NCI-H128 (cell line): ENCODE measurements around the gene CFTR.

Experiments used
- DNase-seq: peaks from one replicate; lab custom pipeline; 2025; ENCODE audit not compliant: unreplicated experiment; lab: John Stamatoyannopoulos, UW

Gene CFTR

GRCh38 chr7:117582219-117582704 lies 102.4 kb downstream of the CFTR start:
- no peak for DNase-seq

GRCh38 chr7:117587931-117588330 lies 108.1 kb downstream of the CFTR start:
- DNase-seq = no peak

- DNase-seq = no peak
These were observed 108.5 kb downstream of the CFTR start for GRCh38 chr7:117588352-117588794.

- no peak for DNase-seq
These were observed 110.4 kb downstream of the CFTR start for GRCh38 chr7:117590191-117590590.

GRCh38 chr7:117592011-117592635 lies 112.3 kb downstream of the CFTR start:
- no peak for DNase-seq

GRCh38 chr7:117596134-117596533 lies 116.3 kb downstream of the CFTR start:
- no peak for DNase-seq

DNA sequence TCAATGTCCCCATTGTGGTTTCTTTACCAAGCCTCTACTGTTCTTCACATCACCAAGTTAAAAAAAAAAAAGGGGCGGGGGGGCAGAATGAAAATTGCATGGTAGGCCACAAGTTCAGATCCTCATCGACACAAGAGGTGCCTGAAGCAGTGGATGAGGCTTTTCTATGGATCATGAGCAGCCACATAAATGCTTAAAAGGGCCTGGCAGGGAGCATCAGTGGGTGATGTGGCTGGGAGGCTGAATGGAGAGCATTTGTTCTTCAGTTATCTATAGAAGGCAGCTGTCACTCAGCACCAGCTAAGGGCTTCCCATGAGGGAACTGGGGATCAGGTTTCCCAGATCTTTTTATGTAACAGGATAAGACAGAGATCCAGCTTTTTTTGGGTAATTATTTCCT lies 117.9 kb downstream of the CFTR start:
- no peak for DNase-seq

- no peak for DNase-seq
These were observed 121.1 kb downstream of the CFTR start for GRCh38 chr7:117600911-117601310.

DNA sequence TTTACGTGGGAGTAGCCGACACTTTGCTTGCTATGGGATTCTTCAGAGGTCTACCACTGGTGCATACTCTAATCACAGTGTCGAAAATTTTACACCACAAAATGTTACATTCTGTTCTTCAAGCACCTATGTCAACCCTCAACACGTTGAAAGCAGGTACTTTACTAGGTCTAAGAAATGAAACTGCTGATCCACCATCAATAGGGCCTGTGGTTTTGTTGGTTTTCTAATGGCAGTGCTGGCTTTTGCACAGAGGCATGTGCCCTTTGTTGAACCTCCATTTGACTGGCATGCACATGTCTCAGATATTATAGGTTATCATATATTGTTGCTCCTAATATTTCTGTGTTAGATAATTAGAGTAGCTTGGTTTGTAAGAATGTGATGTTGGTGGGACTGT lies 123.8 kb downstream of the CFTR start:
- no peak for DNase-seq

DNA sequence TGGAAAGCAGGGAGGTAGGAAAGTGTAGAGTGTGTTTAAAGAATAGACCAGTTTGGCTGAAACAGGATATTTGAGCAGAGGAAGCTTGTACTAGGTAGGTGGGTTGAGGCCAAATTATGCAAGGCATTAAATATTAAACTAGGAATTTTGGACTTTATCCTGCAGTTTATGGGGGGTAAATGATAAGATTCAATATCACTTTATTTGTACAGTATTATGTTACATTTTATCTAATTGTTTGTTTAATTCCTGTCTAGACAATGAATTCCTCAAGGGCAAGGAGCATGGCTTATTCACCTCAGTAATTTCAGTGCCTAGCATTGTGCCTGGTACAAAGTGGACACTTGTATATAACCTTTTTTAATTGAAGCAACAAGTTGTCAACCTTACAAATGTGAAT lies 125.9 kb downstream of the CFTR start:
- DNase-seq = no peak

- no peak for DNase-seq
These were observed 126.3 kb downstream of the CFTR start for GRCh38 chr7:117606132-117606531.

DNA sequence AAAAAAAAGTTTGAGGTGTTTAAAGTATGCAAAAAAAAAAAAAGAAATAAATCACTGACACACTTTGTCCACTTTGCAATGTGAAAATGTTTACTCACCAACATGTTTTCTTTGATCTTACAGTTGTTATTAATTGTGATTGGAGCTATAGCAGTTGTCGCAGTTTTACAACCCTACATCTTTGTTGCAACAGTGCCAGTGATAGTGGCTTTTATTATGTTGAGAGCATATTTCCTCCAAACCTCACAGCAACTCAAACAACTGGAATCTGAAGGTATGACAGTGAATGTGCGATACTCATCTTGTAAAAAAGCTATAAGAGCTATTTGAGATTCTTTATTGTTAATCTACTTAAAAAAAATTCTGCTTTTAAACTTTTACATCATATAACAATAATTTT lies 130.6 kb downstream of the CFTR start:
- no peak for DNase-seq

DNA sequence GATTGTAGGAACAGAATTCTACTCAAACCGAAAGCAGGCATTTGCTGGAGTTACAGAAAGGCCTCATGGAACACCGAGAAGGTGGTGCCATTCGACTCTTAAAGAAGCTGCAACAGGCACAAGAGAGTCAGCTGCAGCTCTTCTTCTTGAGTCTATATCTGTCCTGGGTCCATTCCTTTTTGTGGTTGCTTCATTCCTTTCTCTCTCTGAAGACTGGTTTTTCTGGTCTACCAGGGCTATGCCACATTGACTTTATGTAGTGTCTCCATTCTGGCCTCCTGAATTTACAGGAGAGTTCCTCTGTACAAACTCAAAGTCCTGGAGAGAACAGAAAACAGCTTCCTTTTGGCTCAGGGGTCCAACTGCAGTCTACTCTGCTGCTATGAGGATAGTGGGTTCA lies 132.8 kb downstream of the CFTR start:
- DNase-seq = no peak

DNA sequence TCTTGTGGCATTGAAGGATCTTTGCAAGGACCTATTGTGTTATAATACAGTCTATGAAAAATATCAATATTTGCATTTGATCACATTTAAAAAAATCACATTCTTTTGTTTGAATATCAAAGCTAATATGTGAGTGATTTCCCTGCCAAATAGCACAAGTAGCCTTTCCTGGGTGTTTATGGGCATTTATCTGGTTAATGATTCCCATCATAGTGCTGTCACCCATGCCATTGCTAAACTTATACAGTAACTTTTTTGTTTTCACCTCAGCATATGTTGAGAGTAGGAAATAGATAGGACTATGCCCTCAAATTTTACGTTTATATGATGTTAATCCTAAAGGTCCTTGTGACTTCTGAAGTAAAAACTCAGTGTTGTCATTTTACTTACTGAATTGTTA lies 136.9 kb downstream of the CFTR start:
- no peak for DNase-seq

- DNase-seq = no peak
These were observed 139.9 kb downstream of the CFTR start for GRCh38 chr7:117619681-117620080.

GRCh38 chr7:117621075-117621618 lies 141.3 kb downstream of the CFTR start:
- DNase-seq = no peak

GRCh38 chr7:117623606-117624005 lies 143.8 kb downstream of the CFTR start:
- DNase-seq = no peak

- DNase-seq = no peak
These were observed 150.7 kb downstream of the CFTR start for GRCh38 chr7:117630501-117630900.

DNA sequence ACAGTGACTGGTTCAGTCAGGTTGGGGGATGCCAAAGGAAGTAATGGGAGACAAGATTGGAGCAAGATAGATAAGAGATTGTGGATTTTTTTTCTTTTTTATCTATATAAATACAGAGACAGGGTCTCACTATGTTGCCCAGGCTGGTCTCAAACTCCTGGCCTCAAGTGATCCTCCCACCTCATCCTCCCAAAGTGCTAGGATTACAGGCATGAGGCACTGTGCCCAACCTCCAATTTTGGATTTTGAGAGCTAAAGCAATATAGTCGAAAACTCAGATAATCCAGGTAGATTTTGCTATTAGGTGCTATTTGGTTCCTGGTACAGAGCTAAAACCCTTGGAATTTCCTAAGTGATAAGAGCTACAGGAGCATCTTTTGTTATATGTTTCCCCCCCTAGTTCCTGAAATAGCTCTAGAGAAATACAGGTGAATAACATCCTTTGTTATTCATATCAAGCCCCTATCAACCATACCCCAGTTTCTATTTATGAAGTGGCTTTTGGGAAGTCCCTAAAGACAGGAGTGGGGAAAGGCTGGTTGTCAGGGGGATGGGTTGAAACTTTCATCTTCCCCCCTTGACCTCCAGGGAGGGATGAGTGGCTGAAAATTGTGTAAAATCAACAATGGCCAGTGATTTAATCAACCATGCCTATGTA lies 151.2 kb downstream of the CFTR start:
- DNase-seq = no peak

DNA sequence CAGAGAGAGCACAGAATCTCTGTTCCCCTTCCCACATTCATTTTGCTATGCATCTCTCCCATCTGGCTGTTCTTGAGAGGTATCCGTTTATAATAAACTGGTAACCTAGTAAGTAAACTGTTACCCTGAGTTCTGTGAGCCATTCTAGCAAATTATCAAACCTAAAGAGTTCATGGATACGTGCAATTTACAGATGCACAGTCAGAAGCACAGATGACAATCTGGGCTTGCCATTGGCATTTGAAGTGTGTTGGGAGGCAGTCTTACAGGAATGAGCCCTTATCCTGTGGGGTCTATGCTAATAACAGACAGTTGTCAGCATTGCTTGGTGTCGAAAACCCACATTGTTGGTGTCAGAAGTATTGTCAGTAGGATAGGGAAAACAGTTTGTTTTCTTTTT lies 151.8 kb downstream of the CFTR start:
- DNase-seq = no peak

DNA sequence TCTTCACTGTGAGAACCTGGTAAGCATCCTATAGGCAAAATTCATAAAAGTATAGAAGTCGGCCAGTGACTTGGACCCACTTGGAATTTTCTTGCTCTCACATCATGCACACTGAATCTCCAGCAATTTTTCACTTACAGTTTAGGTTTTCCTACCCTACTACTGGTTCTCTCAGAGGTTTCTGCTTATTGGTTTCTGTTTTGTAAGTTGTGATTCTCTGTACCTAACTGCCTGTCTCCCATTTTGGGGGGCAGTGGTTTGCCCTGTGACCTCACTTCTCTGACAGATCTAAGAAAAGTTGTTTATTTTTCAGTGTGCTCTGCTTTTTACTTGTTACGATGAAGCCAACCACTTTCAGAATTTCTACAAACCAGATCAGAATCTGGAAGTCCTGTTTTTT lies 158.1 kb downstream of the CFTR start:
- DNase-seq = no peak

DNA sequence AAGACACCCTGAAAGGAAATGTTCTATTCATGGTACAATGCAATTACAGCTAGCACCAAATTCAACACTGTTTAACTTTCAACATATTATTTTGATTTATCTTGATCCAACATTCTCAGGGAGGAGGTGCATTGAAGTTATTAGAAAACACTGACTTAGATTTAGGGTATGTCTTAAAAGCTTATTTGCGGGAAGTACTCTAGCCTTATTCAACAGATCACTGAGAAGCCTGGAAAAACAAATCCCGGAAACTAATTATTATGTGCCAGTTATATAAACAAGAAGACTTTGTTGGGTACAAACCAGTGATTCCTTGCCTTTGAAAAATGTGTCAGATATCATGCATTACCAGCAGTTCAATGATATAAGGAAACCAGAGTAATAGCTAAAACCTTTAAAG lies 160.1 kb downstream of the CFTR start:
- no peak for DNase-seq

DNA sequence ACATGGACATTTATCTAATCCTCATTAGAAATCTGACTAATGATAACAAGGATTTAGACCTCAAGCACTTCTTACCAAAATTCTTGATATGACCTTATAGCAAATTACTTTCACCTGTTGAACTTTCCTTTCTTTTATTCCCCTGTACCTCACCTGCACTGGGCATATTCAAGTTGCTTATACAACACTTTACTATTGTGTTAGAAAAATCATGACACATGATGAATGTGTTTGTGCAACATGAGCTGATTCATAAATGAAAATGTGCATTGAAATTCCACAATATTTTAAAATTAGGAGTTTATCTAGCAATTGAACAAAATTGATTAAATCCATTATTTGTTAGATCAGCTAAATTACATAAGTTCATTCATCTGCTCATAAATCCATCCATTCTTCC lies 160.6 kb downstream of the CFTR start:
- no peak for DNase-seq
